Measurements from ENCODE around the gene CHST13.

Gene CHST13

DNA sequence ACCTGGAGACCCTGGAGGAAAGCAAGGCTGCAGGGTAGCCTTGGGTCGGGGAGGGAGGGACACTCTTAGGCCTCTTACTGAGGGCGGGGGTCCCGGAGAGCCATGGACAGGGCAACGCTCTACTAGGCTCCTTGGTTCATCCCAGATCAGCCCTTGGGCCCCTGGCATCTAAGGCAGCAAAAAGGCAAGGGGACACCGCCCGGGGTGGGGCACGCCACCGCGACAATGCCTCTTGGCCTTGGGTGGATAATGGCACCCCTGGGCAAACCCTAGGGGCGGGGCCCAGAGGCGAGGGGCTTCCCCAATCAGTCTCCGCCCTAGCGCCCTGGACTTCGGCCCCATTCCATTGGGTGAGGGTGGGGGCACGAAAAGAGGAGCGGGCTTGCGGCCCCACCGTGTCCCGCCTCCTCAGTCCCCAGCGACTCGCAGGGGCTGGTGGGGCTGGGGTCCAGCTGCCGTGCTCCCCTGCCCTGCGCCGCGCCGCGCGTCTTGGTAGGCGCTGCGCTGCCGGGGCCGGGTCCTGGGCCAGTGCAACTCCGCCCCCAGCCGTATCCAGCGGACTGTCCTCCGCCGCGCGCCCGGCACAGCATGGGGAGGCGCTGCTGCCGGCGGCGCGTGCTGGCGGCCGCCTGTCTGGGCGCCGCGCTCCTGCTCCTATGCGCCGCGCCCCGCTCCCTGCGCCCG, at the start of gene CHST13:
Gene CHST13 (plus strand): TSS at position 411 of the 684 bp plus-strand sequence. CDS start 178 bp downstream, at position 589.
- Histone ChIP-seq H3K4me1 (ENCODE audit: control insufficient read depth, insufficient read depth, low read length) (peaks cover 5% of the 10 kb centered on the region; the same call in 1 of the 2 replicates), H3K4me3 (ENCODE audit: low read length) (peak within 1 kb of the TSS; percentile 48; the same call in 1 of the 2 replicates)
- DNase-seq (ENCODE audit: low read depth, low spot score), result no peak

GRCh38 chr3:126474498-126475412, 49.2 kb upstream of the CHST13 start:
- peaks cover 10% of the 10 kb centered on the region for H3K36me3 ChIP-seq (ENCODE audit: control insufficient read depth, insufficient read depth, low read length)
- no peak overlapping the region for H3K27ac ChIP-seq (ENCODE audit: low read length)
- no CpG with 5 or more reads among the region's 72 CpGs for WGBS (ENCODE audit: insufficient coverage, insufficient read length)
- DNase-seq (ENCODE audit: low read depth, low spot score), result no peak
- H3K27me3 ChIP-seq (ENCODE audit: control insufficient read depth, insufficient read depth, low read length), result no peaks in the 10 kb centered on the region
- H3K9me3 ChIP-seq (ENCODE audit: control insufficient read depth, insufficient read depth, low read length), result no peaks in the 10 kb centered on the region
- peak overlapping the region; percentile 64 for H3K4me3 ChIP-seq (ENCODE audit: low read length)
- 0 out of 2 replicates have a peak, but pooled peaks cover 1% of the 10 kb centered on the region for H3K4me1 ChIP-seq (ENCODE audit: control insufficient read depth, insufficient read depth, low read length)

More for the DNA sequence above, at the start of gene CHST13:
- no peaks in the 10 kb centered on the region for H3K9me3 ChIP-seq (ENCODE audit: control insufficient read depth, insufficient read depth, low read length)
- no peaks in the 10 kb centered on the region; the same call in 1 of the 2 replicates for H3K27me3 ChIP-seq (ENCODE audit: control insufficient read depth, insufficient read depth, low read length)
- WGBS (ENCODE audit: insufficient coverage, insufficient read length), result no CpG with 5 or more reads among the region's 56 CpGs
- H3K27ac ChIP-seq (ENCODE audit: low read length), result no peak within 1 kb of the TSS
- no peaks in the 10 kb centered on the region for H3K36me3 ChIP-seq (ENCODE audit: control insufficient read depth, insufficient read depth, low read length)

- Histone ChIP-seq H3K36me3 (ENCODE audit: control insufficient read depth, insufficient read depth, low read length) (peaks cover 2% of the 10 kb centered on the region; the same call in 1 of the 2 replicates), H3K27me3 (ENCODE audit: control insufficient read depth, insufficient read depth, low read length) (no peaks in the 10 kb centered on the region), H3K4me3 (ENCODE audit: low read length) (peak within 1 kb of the TSS; percentile 82), H3K9me3 (ENCODE audit: control insufficient read depth, insufficient read depth, low read length) (no peaks in the 10 kb centered on the region), H3K4me1 (ENCODE audit: control insufficient read depth, insufficient read depth, low read length) (0 out of 2 replicates have a peak, but pooled peaks cover 1% of the 10 kb centered on the region), H3K27ac (ENCODE audit: low read length) (no peak within 1 kb of the TSS)
- WGBS (ENCODE audit: insufficient coverage, insufficient read length), result no CpG with 5 or more reads among the region's 112 CpGs
- peak; percentile 71 for DNase-seq (ENCODE audit: low read depth, low spot score)
These were observed 48.4 kb upstream of the CHST13 start, which contains the start of gene ZXDC for GRCh38 chr3:126475413-126476114. Gene ZXDC (minus strand): TSS chr3:126475891. CDS start chr3:126475865, 26 bp downstream.

DNA sequence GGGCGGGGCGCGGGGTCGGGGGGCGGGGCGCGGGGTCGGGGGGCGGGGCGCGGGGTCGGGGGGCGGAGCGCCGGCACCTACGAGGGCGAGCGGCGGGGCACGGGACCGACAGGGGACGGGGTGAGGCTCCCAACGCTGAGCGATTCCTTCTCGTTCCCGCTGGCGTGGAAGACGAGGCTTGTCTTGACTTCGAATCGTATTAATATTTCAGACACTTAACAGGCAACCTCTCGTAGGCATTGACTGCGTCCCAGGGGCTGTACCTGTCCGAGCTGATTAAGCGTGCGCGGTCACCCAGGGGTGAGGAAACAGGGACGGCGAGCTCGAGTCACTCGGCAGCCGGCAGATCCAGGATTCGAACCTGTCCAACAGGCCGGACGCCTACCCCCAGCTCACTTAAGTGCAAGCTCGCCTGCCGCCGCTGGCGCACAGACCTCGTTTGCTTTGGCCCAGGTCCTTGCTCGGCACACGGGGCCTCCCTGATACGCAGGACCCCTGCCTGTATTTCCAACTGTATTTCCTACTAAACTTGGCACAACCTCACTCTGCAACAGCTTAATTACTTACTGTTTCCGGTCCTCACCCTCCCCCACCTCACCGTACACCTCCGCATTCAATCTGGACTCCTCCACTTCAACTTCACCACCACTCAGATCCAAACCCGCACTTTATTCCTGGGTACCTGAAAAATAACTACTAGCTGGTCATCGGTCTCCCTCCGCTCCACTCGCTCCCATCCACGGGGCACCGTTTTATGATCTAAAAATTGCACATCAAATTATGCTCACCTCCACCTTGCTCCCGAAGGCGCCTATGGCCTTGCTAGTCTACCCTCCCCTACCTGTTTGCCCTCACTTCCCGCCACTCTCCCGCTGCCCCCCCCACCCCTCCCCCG, 47.5 kb upstream of the CHST13 start:
- H3K27ac ChIP-seq (ENCODE audit: low read length), result no peak overlapping the region
- no CpG with 5 or more reads among the region's 66 CpGs for WGBS (ENCODE audit: insufficient coverage, insufficient read length)

DNA sequence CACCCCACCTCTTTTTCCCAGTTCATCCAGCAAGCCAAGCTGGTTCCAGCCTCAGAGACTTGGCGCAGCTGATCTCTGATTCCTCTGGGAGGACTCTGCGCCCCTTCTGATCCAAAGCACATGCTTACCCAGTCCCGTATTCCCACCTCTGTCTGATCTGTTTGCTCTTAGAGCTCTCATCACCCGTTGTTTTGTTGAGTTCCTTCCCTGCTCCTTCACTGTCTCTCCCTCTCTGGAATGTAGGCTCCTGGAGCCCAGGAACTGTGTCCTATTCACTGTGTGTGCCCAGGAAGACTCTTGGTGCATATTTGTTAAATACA, 46.9 kb upstream of the CHST13 start:
- Histone ChIP-seq H3K27ac (ENCODE audit: low read length) (no peak overlapping the region), H3K27me3 (ENCODE audit: control insufficient read depth, insufficient read depth, low read length) (no peaks in the 10 kb centered on the region), H3K4me3 (ENCODE audit: low read length) (no peak overlapping the region), H3K9me3 (ENCODE audit: control insufficient read depth, insufficient read depth, low read length) (no peaks in the 10 kb centered on the region), H3K36me3 (ENCODE audit: control insufficient read depth, insufficient read depth, low read length) (no peaks in the 10 kb centered on the region), H3K4me1 (ENCODE audit: control insufficient read depth, insufficient read depth, low read length) (0 out of 2 replicates have a peak, but pooled peaks cover 1% of the 10 kb centered on the region)
- WGBS (ENCODE audit: insufficient coverage, insufficient read length), result no CpG with 5 or more reads among the region's 4 CpGs
- DNase-seq (ENCODE audit: low read depth, low spot score), result no peak

More for the DNA sequence above, 47.5 kb upstream of the CHST13 start:
- Histone ChIP-seq H3K4me3 (ENCODE audit: low read length) (peak overlapping the region; percentile 82), H3K36me3 (ENCODE audit: control insufficient read depth, insufficient read depth, low read length) (no peaks in the 10 kb centered on the region), H3K9me3 (ENCODE audit: control insufficient read depth, insufficient read depth, low read length) (no peaks in the 10 kb centered on the region), H3K4me1 (ENCODE audit: control insufficient read depth, insufficient read depth, low read length) (0 out of 2 replicates have a peak, but pooled peaks cover 1% of the 10 kb centered on the region), H3K27me3 (ENCODE audit: control insufficient read depth, insufficient read depth, low read length) (no peaks in the 10 kb centered on the region)
- no peak for DNase-seq (ENCODE audit: low read depth, low spot score)

DNA sequence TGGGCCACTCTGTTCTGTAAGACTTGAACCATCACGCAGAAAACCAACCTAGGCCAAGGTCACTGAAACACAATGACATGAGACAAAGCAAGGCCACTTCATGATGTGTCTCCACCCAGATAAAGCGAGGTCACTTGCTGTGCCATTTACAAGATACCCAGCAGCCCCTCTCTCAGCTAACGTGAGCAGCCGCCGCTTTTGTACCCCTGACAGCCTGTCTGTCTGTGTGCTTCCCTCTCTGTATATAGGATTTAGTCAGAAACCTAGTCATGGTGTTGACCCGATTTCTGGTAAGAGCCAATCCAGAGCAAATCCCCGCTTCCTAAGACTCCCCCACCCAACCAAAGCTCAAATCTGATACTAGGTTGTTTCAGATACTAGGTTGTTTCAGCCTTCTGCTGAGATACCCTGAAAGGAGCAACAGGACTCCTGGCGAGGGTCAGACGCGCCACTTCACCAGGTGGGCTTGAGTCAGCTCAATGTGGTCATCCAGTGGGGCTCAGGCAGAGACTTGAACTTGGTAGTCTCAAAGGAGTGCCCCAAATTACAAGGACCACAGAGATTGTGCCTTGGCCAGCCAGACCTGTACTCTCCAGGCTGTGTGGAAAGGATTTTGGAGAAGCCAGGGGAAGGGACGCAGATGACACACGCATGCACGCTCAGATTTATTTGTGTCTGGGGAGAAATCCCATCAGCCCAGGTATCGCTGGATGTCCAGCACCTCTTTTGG, 45.2 kb upstream of the CHST13 start:
- no peaks in the 10 kb centered on the region for H3K27me3 ChIP-seq (ENCODE audit: control insufficient read depth, insufficient read depth, low read length)
- no peak for DNase-seq (ENCODE audit: low read depth, low spot score)
- H3K27ac ChIP-seq (ENCODE audit: low read length), result no peak overlapping the region
- H3K4me3 ChIP-seq (ENCODE audit: low read length), result no peak overlapping the region
- no peaks in the 10 kb centered on the region for H3K9me3 ChIP-seq (ENCODE audit: control insufficient read depth, insufficient read depth, low read length)
- no CpG with 5 or more reads among the region's 14 CpGs for WGBS (ENCODE audit: insufficient coverage, insufficient read length)
- H3K4me1 ChIP-seq (ENCODE audit: control insufficient read depth, insufficient read depth, low read length), result 0 out of 2 replicates have a peak, but pooled peaks cover 1% of the 10 kb centered on the region
- no peaks in the 10 kb centered on the region for H3K36me3 ChIP-seq (ENCODE audit: control insufficient read depth, insufficient read depth, low read length)

DNA sequence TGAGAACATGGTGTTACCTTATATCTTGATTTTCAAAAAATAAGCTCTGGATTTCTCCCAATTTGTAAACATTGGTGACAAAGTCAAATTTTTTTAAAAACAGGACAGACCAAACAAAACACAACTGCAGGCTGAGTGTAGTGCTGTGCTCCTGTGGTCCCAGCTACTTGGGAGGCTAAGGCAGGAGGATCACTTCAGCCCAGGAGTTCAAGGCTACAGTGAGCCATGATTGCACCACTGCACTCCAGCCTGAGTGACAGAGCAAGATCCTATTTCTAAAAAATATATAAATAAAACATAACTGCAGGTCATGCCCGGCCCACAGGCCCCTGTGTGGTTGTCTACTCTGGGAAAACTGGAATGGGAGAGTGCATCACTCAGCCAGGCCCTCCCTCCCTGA, 44.3 kb upstream of the CHST13 start:
- Histone ChIP-seq H3K4me3 (ENCODE audit: low read length) (no peak overlapping the region), H3K27me3 (ENCODE audit: control insufficient read depth, insufficient read depth, low read length) (no peaks in the 10 kb centered on the region), H3K27ac (ENCODE audit: low read length) (no peak overlapping the region), H3K9me3 (ENCODE audit: control insufficient read depth, insufficient read depth, low read length) (no peaks in the 10 kb centered on the region), H3K4me1 (ENCODE audit: control insufficient read depth, insufficient read depth, low read length) (peaks cover 4% of the 10 kb centered on the region), H3K36me3 (ENCODE audit: control insufficient read depth, insufficient read depth, low read length) (no peaks in the 10 kb centered on the region)
- no CpG with 5 or more reads among the region's 1 CpG for WGBS (ENCODE audit: insufficient coverage, insufficient read length)
- no peak for DNase-seq (ENCODE audit: low read depth, low spot score)

DNA sequence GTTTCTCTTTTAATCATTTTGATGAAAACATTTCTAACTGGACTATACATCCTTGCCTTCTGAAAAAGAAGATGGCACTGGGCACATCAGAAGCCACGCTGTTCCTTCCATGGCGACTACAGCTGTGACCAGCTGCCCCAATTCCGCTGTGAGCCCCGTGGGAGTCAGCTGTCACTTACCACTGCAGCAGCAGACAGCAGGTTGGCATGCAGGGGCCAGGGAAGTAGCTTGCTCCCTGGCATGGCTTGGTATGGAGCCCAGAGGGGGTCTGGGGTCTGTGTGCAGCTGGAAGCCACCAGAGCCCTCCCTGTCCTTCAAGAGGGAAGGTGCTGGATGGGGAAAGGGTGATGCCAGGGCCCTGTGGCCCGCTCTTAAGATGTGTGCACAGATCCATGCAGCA, 43.7 kb upstream of the CHST13 start:
- Histone ChIP-seq H3K9me3 (ENCODE audit: control insufficient read depth, insufficient read depth, low read length) (no peaks in the 10 kb centered on the region), H3K27me3 (ENCODE audit: control insufficient read depth, insufficient read depth, low read length) (no peaks in the 10 kb centered on the region), H3K4me1 (ENCODE audit: control insufficient read depth, insufficient read depth, low read length) (peaks cover 6% of the 10 kb centered on the region), H3K27ac (ENCODE audit: low read length) (no peak overlapping the region), H3K4me3 (ENCODE audit: low read length) (no peak overlapping the region), H3K36me3 (ENCODE audit: control insufficient read depth, insufficient read depth, low read length) (no peaks in the 10 kb centered on the region)
- DNase-seq (ENCODE audit: low read depth, low spot score), result no peak
- no CpG with 5 or more reads among the region's 5 CpGs for WGBS (ENCODE audit: insufficient coverage, insufficient read length)

DNA sequence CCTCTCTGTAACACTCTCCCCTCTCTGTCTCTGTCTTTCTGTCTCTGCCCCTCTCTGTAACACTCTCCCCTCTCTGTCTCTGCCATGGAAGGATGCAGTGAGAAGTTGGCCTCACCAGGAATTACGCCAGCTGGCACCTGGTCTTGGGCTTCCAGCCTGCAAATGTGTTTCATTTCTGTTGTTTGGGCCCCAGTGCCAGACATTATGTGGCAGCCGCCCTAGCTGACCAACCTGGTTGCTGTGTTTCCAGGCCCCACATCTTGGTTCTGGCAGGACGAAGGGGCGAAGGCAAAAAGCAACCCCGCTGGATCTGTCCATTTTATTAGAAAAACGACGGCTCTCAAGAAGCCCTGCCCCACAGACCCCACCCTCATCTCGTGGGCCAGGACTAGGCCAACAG, 43.1 kb upstream of the CHST13 start:
- no peak for DNase-seq (ENCODE audit: low read depth, low spot score)
- Histone ChIP-seq H3K27ac (ENCODE audit: low read length) (no peak overlapping the region), H3K4me1 (ENCODE audit: control insufficient read depth, insufficient read depth, low read length) (peaks cover 6% of the 10 kb centered on the region), H3K36me3 (ENCODE audit: control insufficient read depth, insufficient read depth, low read length) (no peaks in the 10 kb centered on the region), H3K4me3 (ENCODE audit: low read length) (no peak overlapping the region), H3K27me3 (ENCODE audit: control insufficient read depth, insufficient read depth, low read length) (no peaks in the 10 kb centered on the region), H3K9me3 (ENCODE audit: control insufficient read depth, insufficient read depth, low read length) (no peaks in the 10 kb centered on the region)
- WGBS (ENCODE audit: insufficient coverage, insufficient read length), result no CpG with 5 or more reads among the region's 8 CpGs

All from iPS DF 6.9 (cell line).